LNCaP clone FGC (cell line): ENCODE data around the gene BRD4.

Experiments used
- DNase-seq: peaks from one replicate; pipeline ENCODE4 v3.0.0-alpha.2; 2011; ENCODE audit warnings: low read depth
- H3K4me3 ChIP-seq: 2 replicates; pipeline ENCODE4 v1.5.1; 2011; ENCODE audit warnings: mild to moderate bottlenecking, low read depth, low read length, control low read depth
- CTCF ChIP-seq: IDR thresholded peaks from 2 replicates; pipeline ENCODE4 v1.5.1; 2012; ENCODE audit warnings: mild to moderate bottlenecking; ENCODE audit not compliant: control insufficient read depth, insufficient read depth; ENCODE audit errors: extremely low read depth

Gene BRD4

DNA sequence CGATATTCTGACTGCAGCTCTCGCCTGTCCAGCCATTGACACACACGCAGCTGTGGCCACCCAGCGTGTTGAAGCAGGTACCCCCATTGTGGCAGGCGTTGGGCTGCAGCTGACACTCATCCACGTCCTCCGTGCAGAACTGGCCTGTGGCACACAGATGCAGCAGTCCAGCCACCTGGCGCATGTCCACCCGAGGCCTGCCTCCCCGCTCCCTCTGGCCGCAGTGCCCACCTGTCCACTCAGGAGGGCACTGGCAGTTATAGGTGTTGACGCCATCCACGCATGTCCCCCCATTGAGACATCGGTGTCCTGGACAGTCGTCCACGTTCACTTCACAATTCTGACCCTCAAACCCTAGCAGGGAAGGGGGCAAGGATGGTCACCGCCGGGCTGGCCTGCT lies 140.8 kb downstream of the BRD4 start:
- no peak overlapping the region for H3K4me3 ChIP-seq
- DNase-seq = no peak
- TF ChIP-seq CTCF = no peak

GRCh38 chr19:15188851-15189250 lies 143.5 kb downstream of the BRD4 start:
- H3K4me3 ChIP-seq = no peak overlapping the region
- DNase-seq = no peak
- TF ChIP-seq CTCF = no peak

GRCh38 chr19:15187026-15188007 lies 145.0 kb downstream of the BRD4 start:
- no peak for DNase-seq
- H3K4me3 ChIP-seq = no peak overlapping the region
- TF ChIP-seq CTCF = no peak
